ENCODE measurements around the gene DAAM2. TPM values are rescaled to one million over a fixed set of nuclear protein-coding genes. Genes with fewer than 3 reads are reported as not detected.

The DAAM2 gene
- total and polyA plus RNA-seq, 9 of the 15 experiments (the other 6 are each of a cell fraction or from before 2014, with no cell fraction given), result 0.01 to 0.07 TPM; not detected in 7

- no peak for FAIRE-seq
- H3K27ac ChIP-seq (ENCODE audit: extremely low read depth, low read depth, low read length), result no peak overlapping the region
- intact Hi-C loops (cut with micrococcal nuclease), result no loop called here
- H3K9ac ChIP-seq (ENCODE audit: insufficient read depth in 1 of 2, low read depth in 2 of 2, low read length in 2 of 2), result no peak overlapping the region
- H3K4me3 ChIP-seq, result no peak overlapping the region
- H3K36me3 ChIP-seq (ENCODE audit: control insufficient read depth, insufficient read depth, low read length), result no peaks in the 10 kb centered on the region
- no peaks in the 10 kb centered on the region for H3K9me3 ChIP-seq (replicated peaks; ENCODE audit: control insufficient read depth, insufficient read depth, low read depth, low read length)
- H3K9me1 ChIP-seq (ENCODE audit: control insufficient read depth, insufficient read depth, low read length), result no peaks in the 10 kb centered on the region
- no peaks in the 10 kb centered on the region for H3K79me2 ChIP-seq (ENCODE audit: control insufficient read depth, insufficient read depth, low read length)
- H3K27me3 ChIP-seq (ENCODE audit: control insufficient read depth in 2 of 2, insufficient read depth in 2 of 2, low read length in 2 of 2), result peaks cover 2 to 4% of the 10 kb centered on the region in 2 experiments; a peak in 1 of 5 replicates
- ATAC-seq, result no peak
- no peak overlapping the region for H2AFZ ChIP-seq (ENCODE audit: low read depth, low read length)
- TF ChIP-seq KDM5B (IDR thresholded peaks at IDR 0.05; ENCODE audit: insufficient replicate concordance, low read depth, low read length) (no peak), HOXB6 (CRISPR knock-in tag; IDR thresholded peaks at IDR 0.05; ENCODE audit: borderline replicate concordance) (no peak), SP1 (CRISPR knock-in tag; IDR thresholded peaks at IDR 0.05) (no peak), FOXP4 (CRISPR knock-in tag; IDR thresholded peaks at IDR 0.05; ENCODE audit: borderline replicate concordance) (no peak)
- no peak for DNase-seq (ENCODE audit: extremely low read depth in 1 of 4, low spot score in 3 of 4)
- H3K4me1 ChIP-seq (replicated peaks in 1 of 2; ENCODE audit: control insufficient read depth in 2 of 2, insufficient read depth in 2 of 2, low read length in 2 of 2), result no peaks in the 10 kb centered on the region
- CTCF ChIA-PET (ENCODE audit: low intra/inter-chr PET ratio), result interaction anchor here (0.6 kb wide), 1 partner anchor 1514 kb away, joined by 3 read pairs; no protein-coding TSS in a partner anchor
- WGBS (ENCODE audit: insufficient coverage, low coverage, missing lambda C conversion rate), result 0% methylated on average over 3 of the region's 3 CpGs
- BruUV-seq (replicated peaks), result no TSS peak
- H3K4me2 ChIP-seq (ENCODE audit: insufficient read depth, low read length), result no peak overlapping the region
- POLR2A ChIA-PET, result no interaction called here
- in situ Hi-C loops (cut with MboI), result loop anchor here (10.0 kb wide), 1 partner anchor 509 kb away; no protein-coding TSS in a partner anchor
- H4K20me1 ChIP-seq (replicated peaks; ENCODE audit: control insufficient read depth, insufficient read depth, low read length), result peaks cover 5% of the 10 kb centered on the region; the same call in 1 of the 2 replicates
Measured at GRCh38 chr6:39873439-39873838, 81.3 kb downstream of the DAAM2 start.
